ENCODE measurements around the gene ARMC9.

- TF ChIP-seq POLR2A (IDR thresholded peaks at IDR 0.05), result no peak
- no peak for TF ChIP-seq CTCF (IDR thresholded peaks at IDR 0.05)
- no peak for TF ChIP-seq EP300 (IDR thresholded peaks at IDR 0.05)
These were observed 5.7 kb downstream of the ARMC9 start for GRCh38 chr2:231204146-231204545.
